ENCODE results near the gene KAZN.

DNA sequence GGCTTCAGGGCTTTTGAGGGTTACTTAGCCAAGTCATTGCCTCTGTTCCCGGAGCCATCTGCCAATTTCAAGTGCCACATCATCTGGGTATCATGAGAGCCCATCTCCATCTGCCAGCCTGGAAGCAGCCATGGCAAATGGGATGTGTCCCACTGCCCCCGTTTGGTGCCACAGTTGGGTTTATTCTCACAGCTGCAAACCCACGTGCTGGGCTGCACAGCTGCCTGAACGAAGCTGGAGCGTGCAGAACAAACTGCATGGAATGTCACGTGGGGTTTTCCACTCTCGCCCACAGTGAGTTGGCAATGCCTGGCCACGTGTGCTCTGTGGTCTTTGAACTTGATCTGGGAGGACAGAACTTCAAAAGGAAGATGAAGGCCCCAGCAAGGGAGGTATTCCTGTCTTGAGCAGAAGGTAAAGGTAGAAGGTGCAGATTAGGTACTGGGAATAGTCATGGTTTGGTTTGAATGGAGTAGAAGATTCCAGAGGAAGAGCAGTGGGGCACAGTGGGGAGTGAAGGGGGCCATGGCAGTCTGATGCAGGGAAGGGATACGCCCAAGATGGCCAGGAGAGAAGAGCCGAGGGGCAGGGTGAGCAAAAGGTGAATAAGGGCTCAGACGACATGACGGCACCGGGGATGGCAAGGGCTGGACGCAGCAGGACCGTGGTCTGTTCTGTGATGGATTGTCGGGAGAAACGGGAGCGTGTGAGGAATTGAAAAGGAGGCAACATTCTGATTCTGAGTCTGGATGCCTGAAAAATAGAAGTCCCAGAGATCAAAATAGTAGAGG, 222.0 kb downstream of the KAZN start:
- TF ChIP-seq EP300 (IDR thresholded peaks at IDR 0.05) (no peak), POLR2A (IDR thresholded peaks at IDR 0.05) (no peak), POLR2AphosphoS5 (IDR thresholded peaks at IDR 0.05) (no peak)
- TF ChIP-seq, protein P1, sequence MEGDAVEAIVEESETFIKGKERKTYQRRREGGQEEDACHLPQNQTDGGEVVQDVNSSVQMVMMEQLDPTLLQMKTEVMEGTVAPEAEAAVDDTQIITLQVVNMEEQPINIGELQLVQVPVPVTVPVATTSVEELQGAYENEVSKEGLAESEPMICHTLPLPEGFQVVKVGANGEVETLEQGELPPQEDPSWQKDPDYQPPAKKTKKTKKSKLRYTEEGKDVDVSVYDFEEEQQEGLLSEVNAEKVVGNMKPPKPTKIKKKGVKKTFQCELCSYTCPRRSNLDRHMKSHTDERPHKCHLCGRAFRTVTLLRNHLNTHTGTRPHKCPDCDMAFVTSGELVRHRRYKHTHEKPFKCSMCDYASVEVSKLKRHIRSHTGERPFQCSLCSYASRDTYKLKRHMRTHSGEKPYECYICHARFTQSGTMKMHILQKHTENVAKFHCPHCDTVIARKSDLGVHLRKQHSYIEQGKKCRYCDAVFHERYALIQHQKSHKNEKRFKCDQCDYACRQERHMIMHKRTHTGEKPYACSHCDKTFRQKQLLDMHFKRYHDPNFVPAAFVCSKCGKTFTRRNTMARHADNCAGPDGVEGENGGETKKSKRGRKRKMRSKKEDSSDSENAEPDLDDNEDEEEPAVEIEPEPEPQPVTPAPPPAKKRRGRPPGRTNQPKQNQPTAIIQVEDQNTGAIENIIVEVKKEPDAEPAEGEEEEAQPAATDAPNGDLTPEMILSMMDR (IDR thresholded peaks at IDR 0.05), result no peak
